IPS-18a (cell line): ENCODE data around the gene NOMO2.
"Not testable (repeated sequence)": the region's sequence is repeated elsewhere in the genome, so short reads cannot be mapped to it uniquely, and the experiment has no call there.

Experiments
- H3K27ac ChIP-seq: one replicate; pipeline ENCODE4 v1.5.1; 2013; ENCODE audit warnings: low read length
- H3K27me3 ChIP-seq: one replicate; pipeline ENCODE4 v1.6.1; 2013; ENCODE audit warnings: mild to moderate bottlenecking, low read length; ENCODE audit not compliant: control insufficient read depth, insufficient read depth
- H3K36me3 ChIP-seq: one replicate; pipeline ENCODE4 v1.6.1; 2013; ENCODE audit warnings: low read depth, low read length; ENCODE audit not compliant: control insufficient read depth
- H3K4me1 ChIP-seq: one replicate; pipeline ENCODE4 v1.6.1; 2013; ENCODE audit warnings: low read depth, low read length; ENCODE audit not compliant: control insufficient read depth
- H3K4me3 ChIP-seq: one replicate; pipeline ENCODE4 v1.5.1; 2013; ENCODE audit warnings: low read length
- H3K9ac ChIP-seq: one replicate; pipeline ENCODE4 v1.6.1; 2013; ENCODE audit warnings: mild to moderate bottlenecking, low read length, moderate library complexity
- H3K9me3 ChIP-seq: one replicate; pipeline ENCODE4 v1.6.1; 2013; ENCODE audit warnings: low read depth, low read length; ENCODE audit not compliant: control insufficient read depth

Gene NOMO2, protein sequence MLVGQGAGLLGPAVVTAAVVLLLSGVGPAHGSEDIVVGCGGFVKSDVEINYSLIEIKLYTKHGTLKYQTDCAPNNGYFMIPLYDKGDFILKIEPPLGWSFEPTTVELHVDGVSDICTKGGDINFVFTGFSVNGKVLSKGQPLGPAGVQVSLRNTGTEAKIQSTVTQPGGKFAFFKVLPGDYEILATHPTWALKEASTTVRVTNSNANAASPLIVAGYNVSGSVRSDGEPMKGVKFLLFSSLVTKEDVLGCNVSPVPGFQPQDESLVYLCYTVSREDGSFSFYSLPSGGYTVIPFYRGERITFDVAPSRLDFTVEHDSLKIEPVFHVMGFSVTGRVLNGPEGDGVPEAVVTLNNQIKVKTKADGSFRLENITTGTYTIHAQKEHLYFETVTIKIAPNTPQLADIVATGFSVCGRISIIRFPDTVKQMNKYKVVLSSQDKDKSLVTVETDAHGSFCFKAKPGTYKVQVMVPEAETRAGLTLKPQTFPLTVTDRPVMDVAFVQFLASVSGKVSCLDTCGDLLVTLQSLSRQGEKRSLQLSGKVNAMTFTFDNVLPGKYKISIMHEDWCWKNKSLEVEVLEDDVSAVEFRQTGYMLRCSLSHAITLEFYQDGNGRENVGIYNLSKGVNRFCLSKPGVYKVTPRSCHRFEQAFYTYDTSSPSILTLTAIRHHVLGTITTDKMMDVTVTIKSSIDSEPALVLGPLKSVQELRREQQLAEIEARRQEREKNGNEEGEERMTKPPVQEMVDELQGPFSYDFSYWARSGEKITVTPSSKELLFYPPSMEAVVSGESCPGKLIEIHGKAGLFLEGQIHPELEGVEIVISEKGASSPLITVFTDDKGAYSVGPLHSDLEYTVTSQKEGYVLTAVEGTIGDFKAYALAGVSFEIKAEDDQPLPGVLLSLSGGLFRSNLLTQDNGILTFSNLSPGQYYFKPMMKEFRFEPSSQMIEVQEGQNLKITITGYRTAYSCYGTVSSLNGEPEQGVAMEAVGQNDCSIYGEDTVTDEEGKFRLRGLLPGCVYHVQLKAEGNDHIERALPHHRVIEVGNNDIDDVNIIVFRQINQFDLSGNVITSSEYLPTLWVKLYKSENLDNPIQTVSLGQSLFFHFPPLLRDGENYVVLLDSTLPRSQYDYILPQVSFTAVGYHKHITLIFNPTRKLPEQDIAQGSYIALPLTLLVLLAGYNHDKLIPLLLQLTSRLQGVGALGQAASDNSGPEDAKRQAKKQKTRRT

GRCh38 chr16:18561727-18562314 is at the start of gene NOMO2:
Gene NOMO2, minus strand, starts transcription at chr16:18562097. Its CDS starts 57 bp downstream, at chr16:18562040.
- H3K9me3 ChIP-seq, H3K27ac ChIP-seq, H3K27me3 ChIP-seq, H3K36me3 ChIP-seq, H3K4me1 ChIP-seq: not testable (repeated sequence)
- peak within 1 kb of the TSS; percentile 12 for H3K9ac ChIP-seq
- H3K4me3 ChIP-seq: peak within 1 kb of the TSS; percentile 50

GRCh38 chr16:18610147-18610803 is 48.4 kb upstream of the NOMO2 start:
- H3K9ac ChIP-seq, H3K9me3 ChIP-seq, H3K27ac ChIP-seq, H3K4me1 ChIP-seq, H3K4me3 ChIP-seq, H3K36me3 ChIP-seq, H3K27me3 ChIP-seq: not testable (repeated sequence)

DNA sequence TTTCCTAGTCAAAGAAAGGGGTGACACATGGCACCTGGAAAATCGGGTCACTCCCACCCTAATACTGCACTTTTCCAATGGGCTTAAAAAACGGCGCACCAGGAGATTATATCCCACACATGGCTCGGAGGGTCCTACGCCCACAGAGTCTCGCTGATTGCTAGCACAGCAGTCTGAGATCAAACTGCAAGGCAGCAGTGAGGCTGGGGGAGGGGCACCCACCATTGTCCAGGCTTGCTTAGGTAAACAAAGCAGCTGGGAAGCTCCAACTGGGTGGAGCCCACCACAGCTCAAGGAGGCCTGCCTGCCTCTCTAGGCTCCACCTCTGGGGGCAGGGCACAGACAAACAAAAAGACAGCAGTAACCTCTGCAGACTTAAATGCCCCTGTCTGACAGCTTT is 46.4 kb upstream of the NOMO2 start:
- not testable (repeated sequence) for H3K4me1 ChIP-seq, H3K27me3 ChIP-seq, H3K27ac ChIP-seq

GRCh38 chr16:18603572-18604246 is 41.8 kb upstream of the NOMO2 start:
- not testable (repeated sequence) for H3K27ac ChIP-seq, H3K4me3 ChIP-seq, H3K9ac ChIP-seq, H3K4me1 ChIP-seq, H3K27me3 ChIP-seq, H3K36me3 ChIP-seq, H3K9me3 ChIP-seq

More for the DNA sequence above, 46.4 kb upstream of the NOMO2 start:
- H3K9me3 ChIP-seq, H3K4me3 ChIP-seq, H3K9ac ChIP-seq, H3K36me3 ChIP-seq: not testable (repeated sequence)

DNA sequence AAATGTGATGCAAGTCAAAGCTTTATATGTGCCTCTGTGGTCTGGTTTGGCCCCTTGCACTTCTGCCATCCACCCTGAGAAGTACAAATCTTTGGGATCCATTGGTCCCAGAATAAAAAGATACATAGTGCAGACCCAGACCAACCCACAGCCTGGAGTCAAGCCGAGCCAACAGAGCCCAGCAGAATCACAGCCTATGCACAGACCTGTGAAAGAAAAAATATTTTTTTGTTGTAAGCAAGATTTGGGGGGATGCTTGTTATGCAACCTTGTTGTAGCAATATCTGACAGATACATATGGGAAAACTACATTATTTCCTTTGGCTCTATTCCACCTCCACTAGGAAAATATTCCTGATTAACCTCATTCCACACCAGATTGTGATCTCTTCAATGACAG is 36.7 kb upstream of the NOMO2 start:
- not testable (repeated sequence) for H3K4me3 ChIP-seq, H3K36me3 ChIP-seq, H3K9me3 ChIP-seq, H3K4me1 ChIP-seq, H3K9ac ChIP-seq, H3K27ac ChIP-seq, H3K27me3 ChIP-seq

GRCh38 chr16:18597734-18598133 is 35.8 kb upstream of the NOMO2 start:
- H3K4me3 ChIP-seq, H3K9me3 ChIP-seq, H3K36me3 ChIP-seq: not testable (repeated sequence)

DNA sequence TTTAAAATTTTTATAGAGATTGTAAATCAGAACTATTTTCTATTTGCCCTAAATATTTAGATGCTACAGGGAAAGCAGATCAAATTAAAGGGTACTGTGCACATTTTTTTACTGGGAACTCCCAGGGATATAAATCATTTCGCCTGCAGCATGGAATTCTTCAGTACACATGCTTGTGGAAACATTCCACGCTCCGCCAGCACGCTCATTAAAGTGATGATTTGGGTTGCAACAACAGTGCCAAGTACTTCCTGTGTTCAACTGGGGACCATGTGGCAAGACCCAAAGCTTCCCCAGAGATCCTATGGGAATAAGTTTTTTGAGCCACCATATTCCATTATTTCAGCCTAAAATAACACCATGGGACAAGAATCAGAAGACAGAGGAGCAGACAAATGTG is 35.4 kb upstream of the NOMO2 start:
- not testable (repeated sequence) for H3K36me3 ChIP-seq, H3K9ac ChIP-seq, H3K4me3 ChIP-seq, H3K27ac ChIP-seq, H3K9me3 ChIP-seq, H3K4me1 ChIP-seq, H3K27me3 ChIP-seq

More at GRCh38 chr16:18597734-18598133, 35.8 kb upstream of the NOMO2 start:
- H3K4me1 ChIP-seq, H3K27me3 ChIP-seq, H3K9ac ChIP-seq, H3K27ac ChIP-seq: not testable (repeated sequence)

GRCh38 chr16:18595796-18596195 is 33.9 kb upstream of the NOMO2 start:
- H3K36me3 ChIP-seq, H3K27me3 ChIP-seq, H3K4me1 ChIP-seq, H3K9me3 ChIP-seq, H3K27ac ChIP-seq, H3K4me3 ChIP-seq, H3K9ac ChIP-seq: not testable (repeated sequence)

GRCh38 chr16:18594880-18595279 is 33.0 kb upstream of the NOMO2 start:
- not testable (repeated sequence) for H3K9me3 ChIP-seq, H3K27me3 ChIP-seq, H3K9ac ChIP-seq, H3K4me3 ChIP-seq, H3K4me1 ChIP-seq, H3K27ac ChIP-seq, H3K36me3 ChIP-seq

- not testable (repeated sequence) for H3K9me3 ChIP-seq, H3K27ac ChIP-seq, H3K4me1 ChIP-seq, H3K27me3 ChIP-seq, H3K9ac ChIP-seq, H3K36me3 ChIP-seq, H3K4me3 ChIP-seq
These were observed 32.0 kb upstream of the NOMO2 start for GRCh38 chr16:18593904-18594303.
